ENCODE data around the gene WDR75. TPM values are rescaled to one million over a fixed set of nuclear protein-coding genes. Genes with fewer than 3 reads are reported as not detected.

WDR75 gene
- polyA plus RNA-seq, 1 experiment: 30.7 TPM

DNA sequence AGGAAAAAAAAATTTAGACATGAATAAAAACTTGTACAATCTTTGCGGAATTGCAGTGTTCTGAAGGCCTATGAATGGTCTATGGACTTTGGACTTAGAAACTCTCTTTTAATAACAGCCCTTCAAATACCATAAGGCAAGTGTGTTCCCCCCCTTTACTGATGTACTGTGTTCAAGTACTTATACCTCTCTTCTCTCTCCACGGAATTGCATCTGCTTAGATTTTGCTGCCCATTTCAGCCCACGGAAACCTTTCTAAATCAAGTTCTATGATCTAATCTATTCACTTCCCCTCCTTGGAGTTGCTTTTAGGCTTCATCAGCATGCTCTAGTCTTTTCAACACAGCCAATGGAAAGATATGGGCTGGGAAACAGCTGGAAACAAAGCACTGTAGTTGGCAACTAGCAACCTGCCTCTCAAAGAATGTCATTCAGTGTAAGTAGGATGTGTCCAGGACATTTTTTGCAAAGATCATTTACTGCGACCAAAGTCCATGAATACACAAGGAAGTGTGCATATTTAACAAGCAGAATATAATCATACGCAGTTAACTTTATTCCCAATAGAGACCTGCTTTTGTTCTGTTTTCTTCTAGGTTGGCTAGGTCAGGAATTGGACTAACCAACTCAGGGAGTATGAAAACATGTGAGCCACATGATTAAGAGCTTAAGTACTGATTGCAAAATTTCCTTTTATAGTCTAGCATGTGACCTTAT lies 81.3 kb downstream of the WDR75 start:
- DNase-seq (ENCODE audit: low read depth): no peak
- no peak overlapping the region for H3K4me3 ChIP-seq (ENCODE audit: low read depth, low read length)
- CTCF ChIA-PET: no interaction called here
- H3K36me3 ChIP-seq (ENCODE audit: control insufficient read depth, insufficient read depth, low read length): no peaks in the 10 kb centered on the region
- H3K27me3 ChIP-seq (ENCODE audit: control insufficient read depth, insufficient read depth, low read length): peaks cover 1% of the 10 kb centered on the region; the same call in 1 of the 2 replicates
- POLR2A ChIA-PET: no interaction called here
- TF ChIP-seq, protein P1, sequence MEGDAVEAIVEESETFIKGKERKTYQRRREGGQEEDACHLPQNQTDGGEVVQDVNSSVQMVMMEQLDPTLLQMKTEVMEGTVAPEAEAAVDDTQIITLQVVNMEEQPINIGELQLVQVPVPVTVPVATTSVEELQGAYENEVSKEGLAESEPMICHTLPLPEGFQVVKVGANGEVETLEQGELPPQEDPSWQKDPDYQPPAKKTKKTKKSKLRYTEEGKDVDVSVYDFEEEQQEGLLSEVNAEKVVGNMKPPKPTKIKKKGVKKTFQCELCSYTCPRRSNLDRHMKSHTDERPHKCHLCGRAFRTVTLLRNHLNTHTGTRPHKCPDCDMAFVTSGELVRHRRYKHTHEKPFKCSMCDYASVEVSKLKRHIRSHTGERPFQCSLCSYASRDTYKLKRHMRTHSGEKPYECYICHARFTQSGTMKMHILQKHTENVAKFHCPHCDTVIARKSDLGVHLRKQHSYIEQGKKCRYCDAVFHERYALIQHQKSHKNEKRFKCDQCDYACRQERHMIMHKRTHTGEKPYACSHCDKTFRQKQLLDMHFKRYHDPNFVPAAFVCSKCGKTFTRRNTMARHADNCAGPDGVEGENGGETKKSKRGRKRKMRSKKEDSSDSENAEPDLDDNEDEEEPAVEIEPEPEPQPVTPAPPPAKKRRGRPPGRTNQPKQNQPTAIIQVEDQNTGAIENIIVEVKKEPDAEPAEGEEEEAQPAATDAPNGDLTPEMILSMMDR (IDR thresholded peaks at IDR 0.05; ENCODE audit: insufficient read depth, low read depth, low read length): no peak

DNA sequence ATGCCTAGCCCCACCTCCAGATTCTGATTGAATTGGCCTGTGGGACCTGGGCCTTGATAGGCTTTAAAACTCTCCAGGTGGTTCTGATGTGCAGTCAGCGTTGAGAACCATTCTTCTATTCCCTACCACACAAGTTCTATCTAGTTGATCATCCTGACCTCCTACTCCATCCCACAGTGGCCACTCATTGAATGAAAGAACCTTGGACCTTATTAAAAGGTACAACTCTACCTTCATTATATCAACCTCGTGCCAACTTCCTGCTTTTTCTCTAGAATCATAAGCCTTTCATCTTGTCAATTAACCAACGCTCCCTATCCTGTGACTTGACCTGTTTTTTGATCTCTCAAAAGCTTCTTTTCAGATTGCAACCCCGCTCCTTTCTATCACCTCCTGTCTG lies 83.5 kb downstream of the WDR75 start:
- CTCF ChIA-PET: no interaction called here
- TF ChIP-seq, protein P1 (IDR thresholded peaks at IDR 0.05; ENCODE audit: insufficient read depth, low read depth, low read length): no peak
- H3K27me3 ChIP-seq (ENCODE audit: control insufficient read depth, insufficient read depth, low read length): no peaks in the 10 kb centered on the region
- DNase-seq (ENCODE audit: low read depth): no peak
- no peaks in the 10 kb centered on the region for H3K36me3 ChIP-seq (ENCODE audit: control insufficient read depth, insufficient read depth, low read length)
- POLR2A ChIA-PET: no interaction called here
- no peak overlapping the region for H3K4me3 ChIP-seq (ENCODE audit: low read depth, low read length)

Other genes starting within 250 kb of the WDR75 start
- gene SLC40A1, start 139.3 kb downstream of the WDR75 start, polyA plus RNA-seq (2011; rRNA removed): 0.47 and 0.83 TPM in 2 replicates
- 24.1 and 49.6 TPM in 2 replicates for gene ASNSD1, start 220.0 kb downstream of the WDR75 start, polyA plus RNA-seq (2011; rRNA removed)
- gene ANKAR, start 233.2 kb downstream of the WDR75 start, polyA plus RNA-seq (2011; rRNA removed): 1.9 and 2.4 TPM in 2 replicates

All from BJ (cell line).